Hematopoietic multipotent progenitor cell treated with erythropoietin and hydrocortisone succinate and interleukin-3 and kit ligand, for 17 days (in vitro differentiated cells): ENCODE data around the gene ADGRE3.
A peak's percentile ranks its signal among the peaks of the same experiment; 100 is the strongest.

Source experiments
- DNase-seq: peaks from one replicate; pipeline ENCODE4 v3.0.0-alpha.2; 2015; ENCODE audit warnings: low spot score

Gene ADGRE3

DNA sequence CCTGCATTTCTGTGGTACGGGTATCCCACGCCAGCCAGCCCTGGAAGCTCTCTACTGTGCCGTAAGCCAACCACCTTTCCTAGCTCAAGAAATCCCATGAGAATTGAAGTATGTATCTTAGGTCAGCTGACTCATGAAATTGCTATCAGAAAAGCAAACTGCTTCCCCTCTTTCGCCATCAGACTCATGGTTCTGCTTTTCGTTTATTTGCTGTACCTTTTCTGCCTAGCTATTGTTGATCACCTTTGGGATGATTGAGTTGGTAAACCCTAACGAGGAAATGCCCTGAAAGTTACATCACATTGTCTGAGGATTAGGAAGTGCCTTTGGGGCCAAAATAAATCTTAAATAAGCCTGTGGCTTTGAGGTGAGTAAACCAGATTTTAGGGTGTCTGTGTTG is at the start of gene ADGRE3:
ADGRE3 (minus strand) TSS at position 81 of the 400 bp plus-strand sequence; CDS start at position 7, 74 bp downstream.
- no peak for DNase-seq

- DNase-seq = no peak
Measured at GRCh38 chr19:14722127-14722526, 47.5 kb upstream of the ADGRE3 start.

GRCh38 chr19:14719162-14719561 is 44.5 kb upstream of the ADGRE3 start:
- DNase-seq = no peak

DNA sequence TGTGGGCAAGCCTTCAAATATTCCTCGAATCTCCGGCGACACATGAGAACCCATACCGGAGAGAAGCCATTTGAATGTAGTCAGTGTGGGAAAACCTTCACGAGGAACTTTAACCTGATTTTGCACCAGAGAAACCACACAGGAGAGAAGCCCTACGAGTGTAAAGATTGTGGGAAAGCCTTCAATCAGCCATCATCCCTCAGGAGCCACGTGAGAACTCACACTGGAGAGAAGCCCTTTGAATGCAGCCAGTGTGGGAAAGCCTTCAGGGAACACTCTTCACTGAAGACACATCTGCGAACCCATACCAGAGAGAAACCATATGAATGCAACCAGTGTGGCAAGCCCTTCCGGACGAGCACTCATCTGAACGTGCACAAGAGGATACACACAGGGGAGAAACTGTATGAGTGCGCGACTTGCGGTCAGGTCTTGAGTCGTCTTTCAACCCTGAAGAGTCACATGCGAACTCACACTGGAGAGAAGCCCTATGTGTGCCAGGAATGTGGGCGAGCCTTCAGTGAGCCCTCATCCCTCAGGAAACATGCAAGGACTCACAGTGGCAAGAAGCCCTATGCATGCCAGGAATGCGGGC is 44.0 kb upstream of the ADGRE3 start:
- DNase-seq = no peak

DNA sequence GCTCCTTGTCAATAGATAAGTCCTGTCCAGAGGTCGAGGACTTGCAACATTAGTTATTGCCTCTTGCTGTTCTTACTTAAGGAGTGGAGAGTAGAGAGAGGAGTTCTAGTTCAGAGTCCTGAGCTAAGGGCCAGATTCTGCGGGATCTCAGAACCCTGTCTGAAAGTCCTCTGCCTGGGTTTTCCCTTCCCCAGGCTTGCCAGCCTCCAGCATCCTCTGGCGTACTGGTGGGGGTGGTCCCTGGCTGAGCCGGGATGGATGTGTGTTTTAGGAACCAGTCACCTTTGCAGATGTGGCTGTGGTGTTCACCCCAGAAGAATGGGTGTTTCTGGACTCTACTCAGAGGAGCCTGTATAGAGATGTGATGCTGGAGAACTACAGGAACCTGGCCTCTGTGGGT is 41.2 kb upstream of the ADGRE3 start:
- DNase-seq = no peak

- DNase-seq = no peak
Measured at GRCh38 chr19:14704450-14704849, 29.8 kb upstream of the ADGRE3 start.

GRCh38 chr19:14703833-14704232 is 29.2 kb upstream of the ADGRE3 start:
- DNase-seq = no peak

DNA sequence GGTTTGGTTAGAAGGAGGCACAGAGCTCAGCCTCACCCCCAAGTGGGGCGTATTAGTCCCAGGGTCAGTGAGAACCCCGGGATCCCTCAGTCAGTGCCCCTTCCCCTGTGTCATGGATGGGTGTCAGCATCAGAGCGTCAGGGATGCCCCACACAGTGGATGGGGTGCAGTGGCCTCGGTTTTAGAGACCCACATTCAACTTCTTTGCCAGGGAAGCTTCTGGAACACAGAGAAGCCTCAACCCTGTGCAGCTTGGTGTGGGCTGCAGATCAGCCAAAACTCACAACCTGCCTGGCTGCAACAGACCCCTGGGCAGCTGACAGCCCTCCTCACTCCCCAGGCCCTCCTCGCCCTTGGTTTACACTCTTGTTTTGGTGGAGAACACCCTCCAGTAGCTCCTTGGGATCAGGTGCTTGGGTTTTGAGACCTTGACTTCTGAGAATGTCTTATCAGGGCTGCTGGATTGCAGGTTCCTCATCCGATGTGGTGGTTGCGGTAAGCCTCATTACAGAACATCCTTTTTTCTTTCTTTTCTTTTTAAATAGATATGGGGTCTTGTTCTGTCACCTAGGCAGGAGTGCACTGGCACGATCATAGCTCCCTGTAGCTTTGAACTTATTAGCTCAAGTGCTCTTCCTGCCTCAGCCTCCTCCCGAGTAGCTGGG is 26.2 kb upstream of the ADGRE3 start:
- no peak for DNase-seq

- DNase-seq = no peak
Measured at GRCh38 chr19:14699641-14700040, 25.0 kb upstream of the ADGRE3 start.

DNA sequence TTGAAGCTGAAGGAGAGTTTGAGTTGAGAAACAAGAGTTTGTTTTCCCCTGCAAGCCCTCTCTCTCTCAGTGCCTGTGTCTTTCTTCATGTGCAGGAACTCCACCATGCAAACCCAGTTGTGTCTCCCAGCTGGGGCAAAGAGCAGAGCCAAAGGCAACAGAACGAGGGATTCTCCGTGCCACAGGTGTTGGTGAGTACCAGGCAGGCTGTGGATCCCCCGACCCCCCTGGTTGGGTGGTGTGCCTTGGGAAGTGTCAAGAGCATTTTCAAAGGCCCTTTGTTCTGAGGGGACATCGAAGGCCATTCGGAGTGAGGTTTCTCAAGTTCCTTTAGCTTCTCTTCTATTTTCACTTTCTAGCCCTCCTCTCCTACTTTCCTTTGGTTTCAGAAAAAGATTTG is 20.8 kb upstream of the ADGRE3 start:
- no peak for DNase-seq

- DNase-seq = no peak
Measured at GRCh38 chr19:14694641-14695266, 20.1 kb upstream of the ADGRE3 start.

DNA sequence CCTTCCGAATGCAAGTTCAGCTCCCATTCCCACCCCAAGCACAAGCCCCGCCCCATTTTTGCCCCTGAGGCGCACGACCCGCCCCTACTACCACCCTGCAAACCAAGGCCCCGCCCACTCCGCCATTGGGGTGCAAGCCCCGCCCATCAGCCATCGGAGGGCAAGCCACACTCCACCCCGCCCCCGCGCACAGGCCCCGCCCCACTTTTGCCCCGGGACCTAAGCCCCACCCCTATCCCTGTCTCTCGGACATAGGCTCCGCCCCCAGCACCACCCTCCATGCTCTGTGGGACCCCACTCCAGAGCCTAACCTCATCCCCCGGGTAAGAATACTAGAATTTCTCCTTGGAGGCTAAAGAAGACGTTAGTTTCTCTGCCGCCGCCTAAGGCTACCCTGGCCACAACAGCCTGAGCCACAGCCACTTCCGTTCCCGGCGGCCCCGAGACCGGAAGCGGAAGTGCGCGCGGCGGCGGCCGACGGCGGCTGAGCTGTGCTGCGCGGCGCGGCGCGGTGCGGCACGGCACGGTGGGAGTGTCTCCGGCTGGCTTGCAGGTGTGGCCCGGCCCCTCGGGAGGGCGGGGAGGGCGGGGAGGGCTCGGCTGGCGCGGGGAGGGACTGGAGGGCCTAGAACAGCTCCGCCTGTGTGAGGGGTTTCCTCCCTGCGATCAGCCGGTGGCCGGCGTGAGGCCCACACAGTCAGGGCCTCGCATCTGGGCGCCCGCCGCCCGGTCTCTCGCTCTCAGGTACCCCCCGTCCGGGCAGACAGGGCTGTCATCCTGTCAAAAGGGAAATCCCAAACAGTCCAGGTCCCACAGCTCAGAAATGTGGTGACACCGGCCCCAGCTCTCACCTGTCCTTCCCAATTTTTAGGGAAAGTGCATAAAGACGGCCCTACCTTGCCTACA is 15.2 kb upstream of the ADGRE3 start, which contains the start of gene ZNF333:
ZNF333 (plus strand) TSS at position 451 of the 906 bp plus-strand sequence. CDS start 3,444 bp downstream, outside the sequence.
- DNase-seq = peak; percentile 94

- no peak for DNase-seq
Measured at GRCh38 chr19:14686411-14686810, 11.8 kb upstream of the ADGRE3 start.

DNA sequence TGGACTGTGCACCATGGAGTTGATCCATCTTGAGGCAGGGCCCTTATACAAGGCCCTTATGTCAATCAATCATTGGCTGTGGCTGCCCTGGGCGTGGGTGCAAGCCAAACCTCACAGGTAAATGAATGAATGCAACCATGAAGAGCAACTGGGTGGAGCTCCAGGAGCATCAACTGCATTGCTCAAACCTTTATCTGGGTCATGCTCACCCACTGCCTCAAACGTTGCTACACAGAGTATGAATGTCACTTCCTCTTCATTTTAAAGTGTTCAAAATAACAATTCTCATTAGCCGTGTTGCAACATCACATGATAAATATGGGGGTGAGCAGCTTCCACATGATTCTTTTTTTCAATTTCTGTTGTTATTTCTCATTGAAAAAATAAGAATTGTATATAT is 8.8 kb upstream of the ADGRE3 start:
- DNase-seq = no peak

DNA sequence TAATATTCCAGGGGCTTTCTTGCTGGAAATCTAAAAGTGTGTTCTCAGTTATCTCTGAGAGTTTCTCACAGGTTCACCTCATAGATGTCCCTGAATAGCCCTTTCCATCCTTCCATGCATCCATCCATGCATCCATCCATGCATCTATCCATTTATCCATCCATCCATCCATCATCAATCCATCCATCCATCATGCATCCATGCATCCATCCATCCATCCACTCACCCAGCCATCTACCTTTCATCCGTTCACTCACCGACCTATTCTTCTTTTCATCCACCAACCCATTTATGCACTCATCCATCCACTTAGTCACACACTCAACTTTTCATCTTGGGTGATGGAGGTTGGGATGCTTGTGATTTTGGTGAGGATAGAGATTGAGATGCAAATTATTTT is 7.4 kb upstream of the ADGRE3 start:
- DNase-seq = no peak

- no peak for DNase-seq
Measured at GRCh38 chr19:14678199-14678598, 3.6 kb upstream of the ADGRE3 start.

- DNase-seq = no peak
Measured at GRCh38 chr19:14677464-14677863, 2.8 kb upstream of the ADGRE3 start.

- DNase-seq = no peak
Measured at GRCh38 chr19:14676762-14677161, 2.1 kb upstream of the ADGRE3 start.

- DNase-seq = no peak
Measured at GRCh38 chr19:14673088-14673487, 1.6 kb downstream of the ADGRE3 start.

GRCh38 chr19:14672188-14672872 is 2.3 kb downstream of the ADGRE3 start:
- DNase-seq = no peak

- DNase-seq = no peak
Measured at GRCh38 chr19:14670408-14670807, 4.2 kb downstream of the ADGRE3 start.

DNA sequence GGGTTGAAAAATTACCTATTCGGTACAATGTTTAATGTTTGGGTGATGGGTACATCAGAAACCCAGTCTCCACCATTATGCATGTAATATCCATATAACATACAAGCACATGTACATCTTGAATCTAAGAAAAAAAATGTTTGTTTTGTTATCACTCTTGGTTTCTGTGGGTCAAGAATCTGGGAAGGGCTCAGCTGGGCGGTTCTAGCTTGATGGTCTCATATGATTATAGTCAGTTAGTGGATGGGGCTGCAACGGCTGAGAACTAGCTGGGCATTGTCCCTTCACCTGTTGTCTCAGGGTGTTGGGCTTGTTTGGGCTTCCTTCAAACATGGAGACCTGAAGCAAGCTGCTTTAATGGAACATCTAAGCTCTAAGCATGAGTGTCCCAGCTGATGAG is 4.7 kb downstream of the ADGRE3 start:
- no peak for DNase-seq
